ENCODE measurements around the gene WDR31.

The WDR31 gene

DNA sequence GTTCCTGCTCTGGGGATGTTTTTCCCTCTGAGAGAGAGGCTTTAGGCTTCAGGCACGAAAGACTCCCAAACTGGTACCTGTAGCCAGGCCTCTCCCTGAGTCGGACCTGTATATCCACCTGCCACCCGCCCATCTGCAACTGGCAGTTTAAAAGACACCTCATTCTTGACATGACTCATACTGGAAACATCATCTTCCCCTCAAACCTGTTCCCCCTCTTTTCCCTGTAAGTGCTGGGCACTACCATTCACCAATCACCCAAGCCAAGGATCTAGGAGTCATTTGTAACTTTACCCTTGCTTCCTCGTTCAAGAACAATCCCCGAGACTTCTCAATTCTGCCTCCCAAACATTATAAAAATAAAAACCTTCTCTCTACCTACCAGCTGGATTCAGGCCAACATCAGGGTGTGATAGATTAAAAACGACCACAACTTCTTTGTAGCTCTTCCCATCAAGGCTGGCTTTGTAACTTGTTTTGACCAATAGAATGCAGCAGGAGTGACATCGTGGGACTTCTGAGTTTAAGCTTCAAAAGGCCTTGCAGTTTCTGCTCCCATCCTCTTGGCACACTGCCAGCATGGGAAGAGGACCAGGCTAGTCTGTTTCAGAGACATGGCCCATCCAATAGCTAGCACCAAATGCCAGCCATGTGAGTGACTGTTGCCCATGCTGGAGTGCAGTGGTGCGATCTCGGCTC lies 1.8 kb upstream of the WDR31 start:
- DNase-seq (ENCODE audit: low read depth, low spot score): no peak

DNA sequence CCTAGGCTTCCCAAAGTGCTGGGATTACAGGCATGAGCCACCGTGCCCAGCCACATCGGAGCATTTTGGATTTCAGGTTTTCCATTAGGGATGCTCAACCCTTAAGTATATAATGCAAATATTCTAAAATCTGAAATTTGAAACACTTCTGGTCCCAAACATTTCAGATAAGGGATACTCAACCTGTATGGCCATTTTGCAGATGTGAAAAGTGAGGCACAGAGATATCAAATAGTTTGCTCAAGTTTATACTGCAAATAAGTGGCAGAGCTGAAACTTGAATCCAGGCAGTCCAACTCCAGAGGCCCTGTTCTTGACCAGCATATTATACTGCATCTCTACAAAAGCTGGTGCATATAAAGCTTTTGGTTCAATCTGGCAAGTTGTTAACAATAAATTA lies 2.4 kb downstream of the WDR31 start:
- DNase-seq (ENCODE audit: low read depth, low spot score): no peak

DNA sequence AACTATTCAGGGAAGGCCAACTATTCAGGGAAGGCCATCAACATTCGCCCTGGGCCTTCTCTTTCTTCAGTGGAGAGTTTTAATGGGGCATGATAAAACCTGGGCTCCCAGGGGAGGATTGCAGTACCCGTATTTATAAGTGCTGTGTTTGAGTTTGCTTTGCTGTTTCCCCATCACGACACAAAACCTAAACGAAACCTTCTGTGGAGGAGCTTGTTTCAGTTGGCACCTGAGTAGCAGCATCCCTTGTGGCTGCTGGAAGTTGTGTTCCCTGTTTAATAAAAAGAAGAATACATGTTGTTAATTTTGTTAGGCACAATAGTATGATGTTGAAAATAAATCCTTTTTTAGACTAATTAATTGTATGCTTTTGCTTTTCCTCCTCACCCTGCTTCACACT lies 8.3 kb downstream of the WDR31 start:
- DNase-seq (ENCODE audit: low read depth, low spot score): no peak

- no peak for DNase-seq (ENCODE audit: low read depth, low spot score)
Observed at GRCh38 chr9:113328045-113328782, 11.9 kb downstream of the WDR31 start.

DNA sequence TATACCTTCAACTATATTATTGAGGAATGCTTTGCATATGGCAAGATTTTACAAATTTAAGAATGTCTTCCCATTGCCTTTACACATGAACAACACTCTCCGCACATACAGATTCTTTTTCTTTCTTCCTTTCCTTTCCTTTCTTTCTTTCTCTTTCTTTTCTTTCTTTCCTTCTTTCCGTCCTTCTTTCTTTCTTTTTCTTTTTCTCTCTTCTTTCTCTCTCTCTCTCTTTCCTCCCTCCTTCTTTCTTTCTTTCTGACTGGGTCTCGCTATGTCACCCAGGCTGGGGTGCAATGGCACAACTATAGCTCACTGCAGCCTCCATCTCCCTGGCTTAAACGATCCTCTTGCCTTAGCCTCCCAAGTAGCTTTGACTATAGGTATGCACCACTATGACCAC lies 13.8 kb downstream of the WDR31 start:
- DNase-seq (ENCODE audit: low read depth, low spot score): no peak

- no peak for DNase-seq (ENCODE audit: low read depth, low spot score)
Observed at GRCh38 chr9:113322671-113323070, 17.4 kb downstream of the WDR31 start.

DNA sequence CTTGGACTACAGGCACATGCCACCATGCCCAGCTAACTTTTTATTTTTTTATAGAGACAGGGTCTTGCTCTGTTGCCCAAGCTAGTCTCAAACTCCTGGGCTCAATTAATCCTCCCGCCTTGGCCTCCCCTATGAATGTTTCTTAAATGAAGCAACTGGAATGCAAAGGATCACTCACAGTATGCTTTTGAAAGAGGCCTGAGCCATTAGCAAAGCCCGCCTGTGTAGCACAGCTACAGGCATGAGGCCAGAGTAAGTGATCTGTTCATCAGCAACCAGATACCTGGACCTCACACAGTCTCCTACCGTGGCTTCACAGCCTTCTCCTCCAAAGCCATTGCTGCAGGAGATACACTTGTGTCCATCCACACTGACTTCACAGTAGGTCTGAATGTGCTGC lies 20.0 kb downstream of the WDR31 start:
- no peak for DNase-seq (ENCODE audit: low read depth, low spot score)

- DNase-seq (ENCODE audit: low read depth, low spot score): no peak
Observed at GRCh38 chr9:113319054-113319453, 21.0 kb downstream of the WDR31 start.

GRCh38 chr9:113317777-113318176 lies 22.3 kb downstream of the WDR31 start:
- DNase-seq (ENCODE audit: low read depth, low spot score): no peak

- DNase-seq (ENCODE audit: low read depth, low spot score): peak; percentile 10
Observed at GRCh38 chr9:113316030-113316429, 24.0 kb downstream of the WDR31 start.

- DNase-seq (ENCODE audit: low read depth, low spot score): no peak
Observed at GRCh38 chr9:113315231-113315630, 24.8 kb downstream of the WDR31 start.

DNA sequence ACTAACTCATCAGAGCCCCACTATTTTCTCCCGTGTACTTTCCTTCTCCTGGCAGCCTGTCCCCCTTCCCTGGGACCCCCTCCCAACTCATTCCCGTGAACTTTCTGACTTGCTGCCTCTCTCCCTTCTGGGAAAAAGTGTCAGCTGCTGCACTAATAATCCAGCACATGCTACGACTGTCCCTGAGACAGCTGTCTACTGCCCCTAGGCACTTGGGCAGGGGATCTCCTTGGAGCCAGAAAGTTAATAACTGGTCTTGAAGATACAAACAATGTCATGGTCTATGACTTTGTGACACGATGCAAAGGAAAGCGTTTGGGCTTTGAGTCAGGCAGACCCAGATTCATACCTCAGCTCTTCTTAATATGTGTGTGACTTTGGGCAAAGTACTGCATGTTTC lies 26.8 kb downstream of the WDR31 start:
- no peak for DNase-seq (ENCODE audit: low read depth, low spot score)

DNA sequence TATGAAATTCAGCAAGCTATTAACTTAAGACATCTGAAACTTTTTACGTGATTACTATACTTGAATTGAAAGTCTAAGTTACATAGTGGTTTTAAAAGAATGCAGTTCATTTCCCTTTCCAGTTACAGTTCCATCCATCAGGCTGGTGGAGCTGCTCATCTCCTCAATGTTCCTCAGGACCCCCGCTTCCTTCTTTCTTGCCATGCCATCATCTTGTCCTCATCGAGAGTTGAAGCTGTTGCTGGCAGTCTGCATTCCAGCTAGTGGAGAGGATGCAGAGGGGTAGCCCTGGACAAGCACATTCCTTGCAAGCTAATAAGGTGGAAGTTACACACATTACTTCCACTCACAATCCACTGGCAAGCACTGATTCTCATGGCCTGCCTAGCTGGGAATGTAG lies 28.1 kb downstream of the WDR31 start:
- peak; percentile 36 for DNase-seq (ENCODE audit: low read depth, low spot score)

- no peak for DNase-seq (ENCODE audit: low read depth, low spot score)
Observed at GRCh38 chr9:113310538-113310937, 29.5 kb downstream of the WDR31 start.

DNA sequence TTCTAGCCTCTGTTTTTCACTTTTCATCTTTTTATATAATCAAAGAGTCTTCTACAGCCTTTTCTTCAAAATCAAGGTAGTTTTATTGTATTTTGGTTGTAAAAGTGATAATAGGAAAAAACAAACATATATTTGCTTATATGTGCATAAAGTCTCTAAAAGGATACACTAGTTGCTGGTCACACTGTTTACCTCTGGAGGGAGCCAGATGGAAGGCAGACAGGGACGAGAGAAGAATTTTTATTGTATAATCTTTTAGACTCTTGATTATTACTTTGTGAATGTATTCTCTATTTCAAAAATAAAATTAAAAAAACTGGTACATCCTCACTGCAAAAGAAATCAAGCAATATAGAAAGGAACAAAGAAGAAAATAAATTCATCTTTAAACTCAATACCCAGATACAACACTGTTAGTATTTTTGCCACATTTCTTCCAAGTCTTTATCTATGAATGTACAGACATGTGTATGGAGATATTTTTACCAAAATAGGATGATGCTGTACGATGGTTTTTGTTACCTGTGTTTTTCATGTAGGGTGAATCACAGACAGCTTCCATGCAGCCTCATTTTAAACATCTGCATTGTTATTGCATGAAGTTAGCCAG lies 30.8 kb downstream of the WDR31 start:
- DNase-seq (ENCODE audit: low read depth, low spot score): peak; percentile 64

GRCh38 chr9:113307396-113307975 lies 32.6 kb downstream of the WDR31 start:
- DNase-seq (ENCODE audit: low read depth, low spot score): no peak

DNA sequence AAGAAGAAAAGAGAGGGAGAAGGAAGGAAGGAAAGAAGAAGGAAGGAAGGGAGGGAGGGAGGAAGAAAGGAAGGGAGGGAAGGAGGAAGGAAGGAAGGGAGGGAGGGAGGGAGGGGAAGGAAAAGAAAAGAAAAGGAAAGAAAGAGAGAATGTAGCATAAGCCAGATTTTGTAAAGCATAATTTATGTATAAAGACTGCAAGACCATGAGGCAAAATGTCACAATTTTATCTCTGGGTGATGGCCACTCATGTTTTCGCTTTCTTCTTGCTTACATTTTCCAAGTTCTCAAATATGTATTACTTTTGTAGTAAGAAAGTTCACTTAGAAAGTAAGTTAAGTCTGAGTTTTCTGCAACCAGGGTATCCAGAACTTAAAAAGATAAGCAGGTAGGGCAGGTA lies 33.5 kb downstream of the WDR31 start:
- DNase-seq (ENCODE audit: low read depth, low spot score): no peak

GRCh38 chr9:113302792-113303418 lies 37.2 kb downstream of the WDR31 start, which contains the start of gene RNF183:
RNF183 (minus strand) TSS chr9:113303376; CDS start chr9:113298184, 5,192 bp downstream.
- no peak for DNase-seq (ENCODE audit: low read depth, low spot score)

- DNase-seq (ENCODE audit: low read depth, low spot score): no peak
Observed at GRCh38 chr9:113301548-113301947, 38.5 kb downstream of the WDR31 start.

DNA sequence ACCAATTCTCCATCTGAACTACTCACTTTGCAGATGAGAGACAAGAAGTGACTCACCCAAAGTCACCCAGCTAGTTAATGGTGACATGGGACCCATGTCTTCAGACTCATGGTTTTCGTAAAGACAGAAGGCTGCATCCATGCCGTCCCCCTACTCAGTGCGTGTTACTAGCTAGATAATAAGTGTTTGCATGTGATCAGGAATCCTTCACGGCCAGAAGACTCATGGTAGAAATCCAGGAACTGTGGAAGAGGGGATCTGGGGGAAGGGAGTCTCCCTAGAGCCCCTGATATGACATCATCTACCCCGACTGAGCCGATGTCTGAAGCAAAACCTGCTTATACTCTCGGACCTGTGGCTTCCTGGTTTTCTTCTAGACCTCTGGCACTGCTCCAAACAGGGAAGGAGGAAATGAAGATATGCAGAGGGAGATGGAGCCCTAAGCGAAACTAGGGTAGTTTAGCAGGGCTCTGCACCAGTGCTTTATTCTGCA lies 40.2 kb downstream of the WDR31 start:
- DNase-seq (ENCODE audit: low read depth, low spot score): no peak

- DNase-seq (ENCODE audit: low read depth, low spot score): no peak
Observed at GRCh38 chr9:113298924-113299770, 40.9 kb downstream of the WDR31 start.
